Liver (tissue), 9 donors: ENCODE measurements around the gene CEP135. TPM values are rescaled to one million over a fixed set of nuclear protein-coding genes. Genes with fewer than 3 reads are reported as not detected.
A peak's percentile ranks its signal among the peaks of the same experiment; 100 is the strongest.

Experiments used
- DNase-seq: peaks from one replicate; pipeline ENCODE4 v3.0.0-alpha.2; 2017; ENCODE audit warnings: low spot score
- H3K27ac ChIP-seq, 2 donors: one replicate each; pipeline ENCODE4 v1.7.0; 2013; ENCODE audit warnings: inconsistent platforms in 2 of 2, low read length in 2 of 2, control low read depth in 1 of 2, low read depth in 1 of 2, mild to moderate bottlenecking in 1 of 2
- H3K27me3 ChIP-seq, 4 donors: one replicate each; pipeline versions ENCODE4 v1.6.1 to v1.7.0; 2013; ENCODE audit warnings: low read length in 3 of 4, inconsistent platforms in 1 of 4, mild to moderate bottlenecking in 1 of 4, moderate library complexity in 1 of 4; ENCODE audit not compliant: control insufficient read depth in 4 of 4, insufficient read depth in 4 of 4
- H3K36me3 ChIP-seq, 4 donors: one replicate each; pipeline versions ENCODE4 v1.6.1 to v1.7.0; 2013; ENCODE audit warnings: low read length in 3 of 4, mild to moderate bottlenecking in 3 of 4, low read depth in 1 of 4, moderate library complexity in 1 of 4; ENCODE audit not compliant: control insufficient read depth in 4 of 4, insufficient read depth in 3 of 4
- H3K4me1 ChIP-seq, 4 donors: one replicate each; pipeline versions ENCODE4 v1.6.1 to v1.7.0; 2013; ENCODE audit warnings: low read length in 3 of 4, mild to moderate bottlenecking in 3 of 4, moderate library complexity in 1 of 4; ENCODE audit not compliant: control insufficient read depth in 4 of 4, insufficient read depth in 4 of 4
- H3K4me3 ChIP-seq, 3 donors: one replicate each; pipeline versions ENCODE4 v1.6.1 to v1.7.0; 2013; ENCODE audit warnings: low read length in 3 of 3, control low read depth in 1 of 3, low read depth in 1 of 3, mild to moderate bottlenecking in 1 of 3
- H3K9ac ChIP-seq, 2 donors: one replicate each; pipeline ENCODE4 v1.7.0; 2013; ENCODE audit warnings: low read length in 2 of 2, mild to moderate bottlenecking in 2 of 2, moderate library complexity in 2 of 2, control low read depth in 1 of 2, low read depth in 1 of 2
- H3K9me3 ChIP-seq, 4 donors: one replicate each; pipeline versions ENCODE4 v1.6.1 to v1.7.0; 2013; ENCODE audit warnings: low read length in 3 of 4; ENCODE audit not compliant: control insufficient read depth in 4 of 4
- CTCF ChIP-seq: fragments of 150-350 bp; IDR thresholded peaks from 2 replicates; pipeline ENCODE4 v1.5.1; 2017; ENCODE audit warnings: improper control_type of control experiment, low read depth, low read length; ENCODE audit not compliant: missing input control
- EGR1 ChIP-seq, 2 donors: IDR thresholded peaks; 2 replicates each; pipeline ENCODE4 v1.6.1; 2016 to 2018; ENCODE audit warnings: antibody characterized with exemption in 2 of 2, low read depth in 2 of 2
- FOXA2 ChIP-seq: IDR thresholded peaks from 2 replicates; pipeline ENCODE4 v1.6.1; 2016; ENCODE audit warnings: antibody characterized with exemption
- HNF4A ChIP-seq, 2 donors: conservative IDR thresholded peaks; 2 replicates each; pipeline ENCODE4 v1.6.1; 2016; ENCODE audit warnings: antibody characterized with exemption in 2 of 2, mild to moderate bottlenecking in 2 of 2
- JUND ChIP-seq, 2 donors: IDR thresholded peaks; 2 replicates each; pipeline ENCODE4 v1.6.1; 2016; ENCODE audit warnings: antibody characterized with exemption in 2 of 2
- RAD21 ChIP-seq, 2 donors: IDR thresholded peaks; 2 replicates each; pipeline ENCODE4 v1.6.1; 2016; ENCODE audit warnings: antibody characterized with exemption in 2 of 2, mild to moderate bottlenecking in 2 of 2
- REST ChIP-seq: IDR thresholded peaks from 2 replicates; pipeline ENCODE4 v1.6.1; 2016; ENCODE audit warnings: antibody characterized with exemption, mild to moderate bottlenecking
- WGBS: extraction: QIAGEN DNeasy Blood & Tissue Kit; methylation state at CpG from one replicate; pipeline ENCODE4 v1.1.7; 2013; 5-methylcytosine and 5-hydroxymethylcytosine counted together
- polyA plus RNA-seq, 2 donors: library from polyadenylated mRNA; stranded (reverse) in 1 of 2; unstranded in 1 of 2; fragments of 200-250 nt in 1 of 2; fragments of >200 nt in 1 of 2; fragmentation: Nextera tagmentation in 1 of 2; extraction: Ambion mirVana in 1 of 2; gene quantifications; one replicate each; pipeline versions ENCODE4 v1.2.1 to v1.2.3, GENCODE V29; 2013 to 2015
- total RNA-seq, 2 donors: library from RNA; depleted of rRNA; stranded (reverse); fragments of >200 nt; gene quantifications; one replicate each; pipeline ENCODE4 v1.2.3, GENCODE V29; 2014
- TF ChIP-seq, protein P1 (sequence below): IDR thresholded peaks from 2 replicates; pipeline ENCODE4 v1.6.1; 2016; ENCODE audit warnings: antibody characterized with exemption
- TF ChIP-seq, protein P2 (sequence below): IDR thresholded peaks from 2 replicates; pipeline ENCODE4 v1.6.1; 2016; ENCODE audit warnings: antibody characterized with exemption
- TF ChIP-seq, protein P3 (sequence below): IDR thresholded peaks from 2 replicates; pipeline ENCODE4 v1.6.1; 2016; ENCODE audit warnings: antibody characterized with exemption
- donor health status: healthy.
- donor health status: healthy.
- donor health status: healthy.
- donor health status: healthy.
- donor health status: healthy.

Gene CEP135
- total and polyA plus RNA-seq, 4 donors, result 0.47 to 9.8 (median 1.9) TPM

- Histone ChIP-seq H3K9me3 (peaks cover 0 to 7% (median 4%) of the 10 kb centered on the region in 4 donors), H3K4me3 (no peak overlapping the region), H3K9ac (no peak overlapping the region), H3K27ac (no peak overlapping the region), H3K4me1 (no peaks in the 10 kb centered on the region), H3K36me3 (no peaks in the 10 kb centered on the region), H3K27me3 (no peaks in the 10 kb centered on the region)
- WGBS, result 91% methylated on average over 3 of the region's 3 CpGs
- no peak for DNase-seq
- TF ChIP-seq FOXA2 (no peak), EGR1 (IDR thresholded peaks at IDR 0.05; ENCODE audit: low read depth in 2 of 2) (no peak), REST (no peak)
- TF ChIP-seq, protein P1, sequence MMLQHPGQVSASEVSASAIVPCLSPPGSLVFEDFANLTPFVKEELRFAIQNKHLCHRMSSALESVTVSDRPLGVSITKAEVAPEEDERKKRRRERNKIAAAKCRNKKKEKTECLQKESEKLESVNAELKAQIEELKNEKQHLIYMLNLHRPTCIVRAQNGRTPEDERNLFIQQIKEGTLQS, result no peak
- TF ChIP-seq, protein P2, sequence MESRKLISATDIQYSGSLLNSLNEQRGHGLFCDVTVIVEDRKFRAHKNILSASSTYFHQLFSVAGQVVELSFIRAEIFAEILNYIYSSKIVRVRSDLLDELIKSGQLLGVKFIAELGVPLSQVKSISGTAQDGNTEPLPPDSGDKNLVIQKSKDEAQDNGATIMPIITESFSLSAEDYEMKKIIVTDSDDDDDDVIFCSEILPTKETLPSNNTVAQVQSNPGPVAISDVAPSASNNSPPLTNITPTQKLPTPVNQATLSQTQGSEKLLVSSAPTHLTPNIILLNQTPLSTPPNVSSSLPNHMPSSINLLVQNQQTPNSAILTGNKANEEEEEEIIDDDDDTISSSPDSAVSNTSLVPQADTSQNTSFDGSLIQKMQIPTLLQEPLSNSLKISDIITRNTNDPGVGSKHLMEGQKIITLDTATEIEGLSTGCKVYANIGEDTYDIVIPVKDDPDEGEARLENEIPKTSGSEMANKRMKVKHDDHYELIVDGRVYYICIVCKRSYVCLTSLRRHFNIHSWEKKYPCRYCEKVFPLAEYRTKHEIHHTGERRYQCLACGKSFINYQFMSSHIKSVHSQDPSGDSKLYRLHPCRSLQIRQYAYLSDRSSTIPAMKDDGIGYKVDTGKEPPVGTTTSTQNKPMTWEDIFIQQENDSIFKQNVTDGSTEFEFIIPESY, result no peak
Observed at GRCh38 chr4:55941881-55942396, 6.8 kb upstream of the CEP135 start.

GRCh38 chr4:55947254-55947882 is 1.4 kb upstream of the CEP135 start:
- H3K27me3 ChIP-seq, result no peaks in the 10 kb centered on the region
- WGBS, result 53% methylated on average over 6 of the region's 6 CpGs
- H3K9me3 ChIP-seq, result no peaks in the 10 kb centered on the region
- peak overlapping the region in 1 of 3 donors; percentile 6 for H3K4me3 ChIP-seq
- no peak for TF ChIP-seq HNF4A (conservative IDR thresholded peaks at IDR 0.05)
- no peak for TF ChIP-seq JUND (IDR thresholded peaks at IDR 0.05)
- TF ChIP-seq RAD21 (IDR thresholded peaks at IDR 0.05), result no peak
- DNase-seq, result no peak
- peak overlapping the region; percentile 59 to 79 for H3K27ac ChIP-seq
- peak overlapping the region; percentile 17 to 61 for H3K9ac ChIP-seq
- peaks cover 3 to 14% (median 6%) of the 10 kb centered on the region in 4 donors for H3K4me1 ChIP-seq
- no peaks in the 10 kb centered on the region for H3K36me3 ChIP-seq

DNA sequence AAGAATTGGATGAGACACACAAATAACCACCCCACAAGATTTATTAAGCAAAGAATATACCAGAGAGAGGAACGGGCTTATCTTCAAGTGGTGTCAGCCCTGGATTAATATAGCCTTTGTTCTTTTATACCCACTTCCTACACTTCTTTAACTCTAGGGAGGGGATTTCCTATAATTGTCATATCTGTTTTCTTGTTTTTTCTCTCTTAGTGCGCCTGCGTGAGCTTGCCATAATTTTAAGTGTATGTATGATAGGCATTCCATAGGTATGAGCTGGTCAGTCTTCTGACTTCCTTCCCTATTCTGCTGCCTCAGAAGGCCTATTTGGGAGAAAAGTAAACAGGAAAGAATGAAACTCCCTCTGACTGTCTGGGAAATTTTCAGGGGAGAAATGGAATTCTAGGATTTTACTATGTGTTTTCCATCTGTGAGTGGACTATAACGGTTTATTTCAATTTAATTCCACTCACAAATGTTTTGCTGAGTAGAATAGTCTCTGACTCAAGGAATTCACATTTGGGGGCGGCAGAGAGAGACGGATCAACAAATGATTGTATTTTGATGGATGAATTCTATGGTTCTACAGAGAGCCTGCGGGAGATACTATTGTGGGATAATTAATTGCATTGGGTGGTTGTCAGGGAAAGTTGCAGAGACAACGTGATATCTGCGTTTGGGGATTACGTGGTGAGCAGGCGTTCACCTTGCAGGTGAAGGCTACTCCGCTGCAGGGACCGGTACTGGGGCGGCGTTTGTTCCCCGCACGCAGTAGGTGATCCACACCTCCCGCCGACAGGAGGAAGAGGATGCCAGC is 626 bp upstream of the CEP135 start:
- peaks cover 0 to 2% (median 0%) of the 10 kb centered on the region in 4 donors for H3K36me3 ChIP-seq
- H3K4me1 ChIP-seq, result peaks cover 3 to 14% (median 6%) of the 10 kb centered on the region in 4 donors
- no peaks in the 10 kb centered on the region for H3K27me3 ChIP-seq
- peak overlapping the region; percentile 79 to 92 for H3K27ac ChIP-seq
- TF ChIP-seq REST, result peak; percentile 30
- TF ChIP-seq RAD21 (IDR thresholded peaks at IDR 0.05), result no peak
- TF ChIP-seq, protein P3, sequence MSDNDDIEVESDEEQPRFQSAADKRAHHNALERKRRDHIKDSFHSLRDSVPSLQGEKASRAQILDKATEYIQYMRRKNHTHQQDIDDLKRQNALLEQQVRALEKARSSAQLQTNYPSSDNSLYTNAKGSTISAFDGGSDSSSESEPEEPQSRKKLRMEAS, result peak; percentile 32
- no peak for TF ChIP-seq CTCF
- TF ChIP-seq HNF4A (conservative IDR thresholded peaks at IDR 0.05), result no peak
- 10% methylated on average over 19 of the region's 19 CpGs for WGBS
- peak overlapping the region; percentile 42 to 85 (median 71) for H3K4me3 ChIP-seq
- no peaks in the 10 kb centered on the region for H3K9me3 ChIP-seq
- no peak for DNase-seq
- peak overlapping the region; percentile 30 to 61 for H3K9ac ChIP-seq
